Breast epithelium (tissue), 3 donors: ENCODE measurements around the gene CDC42EP5.

Source experiments
- CTCF ChIP-seq, 3 donors: fragments of 450-650 bp; IDR thresholded peaks; one replicate each; pipeline ENCODE4 v1.5.1; 2016 to 2017; ENCODE audit warnings: antibody characterized with exemption in 3 of 3, mild to moderate bottlenecking in 3 of 3, moderate library complexity in 3 of 3
- POLR2A ChIP-seq: fragments of 450-650 bp; IDR thresholded peaks from one replicate; pipeline ENCODE4 v1.6.1; 2016; ENCODE audit warnings: antibody characterized with exemption, mild to moderate bottlenecking, moderate library complexity
- POLR2AphosphoS5 ChIP-seq, 3 donors: sonication (generic); formaldehyde crosslinking; IDR thresholded peaks; one replicate each; pipeline ENCODE4 v1.6.1; 2017; ENCODE audit warnings: antibody characterized with exemption in 3 of 3

- TF ChIP-seq CTCF (IDR thresholded peaks at IDR 0.05): no peak
- no peak for TF ChIP-seq POLR2AphosphoS5 (IDR thresholded peaks at IDR 0.05)
- no peak for TF ChIP-seq POLR2A
Measured at GRCh38 chr19:54469496-54469934, 3.6 kb downstream of the CDC42EP5 start.
